Measurements from ENCODE around the gene ABCC6.

- TF ChIP-seq CTCF (IDR thresholded peaks at IDR 0.05; ENCODE audit: extremely low read depth in 1 of 2, insufficient read depth in 1 of 2, low read depth in 1 of 2, low read length in 2 of 2): no peak
- no peak for TF ChIP-seq EZH2 (IDR thresholded peaks at IDR 0.05; ENCODE audit: borderline replicate concordance, low read depth, low read length, severe bottlenecking)
- TF ChIP-seq POLR2AphosphoS5 (IDR thresholded peaks at IDR 0.05; ENCODE audit: insufficient read depth, low read depth, low read length): no peak
- no peak for TF ChIP-seq MAX (IDR thresholded peaks at IDR 0.05; ENCODE audit: insufficient read depth, insufficient read length)
- TF ChIP-seq JUN (IDR thresholded peaks at IDR 0.05; ENCODE audit: borderline replicate concordance, insufficient read depth, insufficient read length, low read depth): no peak
- no peak for TF ChIP-seq GATA2 (IDR thresholded peaks at IDR 0.05; ENCODE audit: insufficient read depth, insufficient read length, low read depth, low read length)
- no peak for TF ChIP-seq POLR2A (IDR thresholded peaks at IDR 0.05; ENCODE audit: low read depth, low read length)
These were observed 62.0 kb downstream of the ABCC6 start for GRCh38 chr16:16161319-16161718.

All from endothelial cell of umbilical vein (primary cell).